Measurements from ENCODE around the gene CYP2B6. TPM values are rescaled to one million over a fixed set of nuclear protein-coding genes. Genes with fewer than 3 reads are reported as not detected.
"Not testable (repeated sequence)": the region's sequence is repeated elsewhere in the genome, so short reads cannot be mapped to it uniquely, and the experiment has no call there.

CYP2B6 gene
- total RNA-seq, 1 donor from 2014 or later: 1.9 TPM

- no peak for ATAC-seq
- intact Hi-C loops (cut with DNase I): no loop called here
- TF ChIP-seq CTCF (IDR thresholded peaks at IDR 0.05): no peak
- no peaks in the 10 kb centered on the region for H3K27me3 ChIP-seq (ENCODE audit: low read depth)
- H3K36me3 ChIP-seq: no peaks in the 10 kb centered on the region
- H3K4me3 ChIP-seq: no peak overlapping the region
- no peak for DNase-seq
- no peaks in the 10 kb centered on the region for H3K9me3 ChIP-seq
- no peaks in the 10 kb centered on the region for H3K4me1 ChIP-seq
- no peak overlapping the region for H3K27ac ChIP-seq
These were observed 1.6 kb upstream of the CYP2B6 start for GRCh38 chr19:40989453-40989852.

GRCh38 chr19:40995355-40995754 lies 4.3 kb downstream of the CYP2B6 start:
- no peak for ATAC-seq
- no peak overlapping the region for H3K4me3 ChIP-seq
- H3K36me3 ChIP-seq: no peaks in the 10 kb centered on the region
- no peaks in the 10 kb centered on the region for H3K27me3 ChIP-seq (ENCODE audit: low read depth)
- H3K4me1 ChIP-seq: no peaks in the 10 kb centered on the region
- no peak overlapping the region for H3K27ac ChIP-seq
- intact Hi-C loops (cut with DNase I): no loop called here
- TF ChIP-seq CTCF (IDR thresholded peaks at IDR 0.05): no peak
- H3K9me3 ChIP-seq: no peaks in the 10 kb centered on the region
- no peak for DNase-seq

DNA sequence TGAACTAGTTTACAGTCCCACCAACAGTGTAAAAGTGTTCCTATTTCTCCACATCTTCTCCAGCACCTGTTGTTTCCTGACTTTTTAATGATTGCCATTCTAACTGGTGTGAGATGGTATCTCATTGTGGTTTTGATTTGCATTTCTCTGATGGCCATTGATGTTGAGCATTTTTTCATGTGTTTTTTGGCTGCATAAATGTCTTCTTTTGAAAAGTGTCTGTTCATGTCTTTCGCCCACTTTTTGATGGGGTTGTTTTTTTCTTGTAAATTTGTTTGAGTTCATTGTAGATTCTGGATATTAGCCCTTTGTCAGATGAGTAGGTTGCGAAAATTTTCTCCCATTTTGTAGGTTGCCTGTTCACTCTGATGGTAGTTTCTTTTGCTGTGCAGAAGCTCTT lies 7.9 kb downstream of the CYP2B6 start:
- intact Hi-C loops (cut with DNase I): not testable (repeated sequence)

GRCh38 chr19:41000310-41000737 lies 9.2 kb downstream of the CYP2B6 start:
- no peaks in the 10 kb centered on the region for H3K4me1 ChIP-seq
- intact Hi-C loops (cut with DNase I): no loop called here
- DNase-seq (no peak), ATAC-seq (peak; percentile 29 to 50)
- no peaks in the 10 kb centered on the region for H3K27me3 ChIP-seq (ENCODE audit: low read depth)
- H3K27ac ChIP-seq: no peak overlapping the region
- TF ChIP-seq CTCF (IDR thresholded peaks at IDR 0.05): no peak
- no peaks in the 10 kb centered on the region for H3K36me3 ChIP-seq
- no peak overlapping the region for H3K4me3 ChIP-seq
- H3K9me3 ChIP-seq: no peaks in the 10 kb centered on the region

More for the DNA sequence above, 7.9 kb downstream of the CYP2B6 start:
- H3K4me3 ChIP-seq; ATAC-seq; DNase-seq; H3K27me3 ChIP-seq (ENCODE audit: low read depth); H3K4me1 ChIP-seq; H3K9me3 ChIP-seq; H3K36me3 ChIP-seq; H3K27ac ChIP-seq: not testable (repeated sequence)

GRCh38 chr19:41001243-41001971 lies 10.3 kb downstream of the CYP2B6 start:
- Histone ChIP-seq H3K9me3 (no peaks in the 10 kb centered on the region), H3K27me3 (ENCODE audit: low read depth) (no peaks in the 10 kb centered on the region), H3K36me3 (no peaks in the 10 kb centered on the region), H3K27ac (no peak overlapping the region), H3K4me1 (no peaks in the 10 kb centered on the region), H3K4me3 (no peak overlapping the region)
- intact Hi-C loops (cut with DNase I): no loop called here
- ATAC-seq (no peak), DNase-seq (no peak)
- TF ChIP-seq CTCF (IDR thresholded peaks at IDR 0.05): no peak

GRCh38 chr19:41003656-41004055 lies 12.6 kb downstream of the CYP2B6 start:
- H3K36me3 ChIP-seq; H3K9me3 ChIP-seq; H3K4me1 ChIP-seq; ATAC-seq; H3K4me3 ChIP-seq; DNase-seq; intact Hi-C loops (cut with DNase I); H3K27me3 ChIP-seq (ENCODE audit: low read depth); H3K27ac ChIP-seq: not testable (repeated sequence)
